Measurements from ENCODE around the gene PPP1R10. TPM values are rescaled to one million over a fixed set of nuclear protein-coding genes. Genes with fewer than 3 reads are reported as not detected.

PPP1R10 gene
- total RNA-seq, 2 experiments from 2014 or later = 92.2 to 95.3 TPM

DNA sequence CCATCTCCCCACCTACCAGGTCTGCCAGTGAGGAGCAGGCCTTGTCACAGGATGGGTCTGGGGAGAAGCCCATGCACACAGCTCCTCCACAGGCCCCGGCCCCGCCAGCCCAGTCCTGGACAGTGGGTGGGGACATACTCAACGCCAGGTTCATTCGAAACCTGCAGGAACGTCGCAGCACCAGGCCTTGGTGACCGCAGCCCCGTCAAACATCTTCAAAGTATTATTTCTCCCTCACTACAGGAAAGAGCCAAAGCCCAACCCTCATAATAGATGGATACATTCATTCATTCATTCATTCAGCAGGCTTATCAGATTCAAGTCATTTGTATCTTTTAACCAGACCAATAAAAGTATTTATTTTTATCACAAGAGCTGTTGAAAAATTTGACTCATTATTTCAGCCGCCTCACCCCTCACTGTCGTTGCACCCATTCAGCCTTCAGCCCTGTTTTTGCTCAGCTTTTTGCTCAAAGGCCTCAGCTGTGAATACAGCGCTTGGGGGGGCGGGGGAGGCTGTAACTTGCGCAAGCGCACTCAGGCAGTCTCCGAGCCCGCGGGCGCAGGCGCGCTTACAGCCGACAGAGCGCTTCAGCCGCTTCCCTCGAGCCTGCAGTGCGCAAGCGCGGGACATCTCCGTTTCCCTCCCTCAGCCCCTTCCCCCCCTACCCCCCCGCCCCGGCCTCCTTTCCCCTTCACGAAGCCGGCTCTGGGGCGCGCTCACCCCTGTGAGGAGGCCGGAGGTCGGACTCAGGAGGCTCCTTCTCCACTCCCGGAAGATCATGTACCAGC, 29.6 kb upstream of the PPP1R10 start, which contains the start of gene C6orf136:
C6orf136 (plus strand) TSS at position 684 of the 792 bp plus-strand sequence; CDS start at position 783, 99 bp downstream.
- DNase-seq = peak; percentile 84 to 99 (median 94)
- Mint-ChIP-seq H3K4me3 (peak within 1 kb of the TSS; percentile 93), H3K27ac (peak within 1 kb of the TSS; percentile 89), H3K9me3 (no peaks in the 10 kb centered on the region), H3K27me3 (no peaks in the 10 kb centered on the region), H3K36me3 (ENCODE audit: low read depth) (peaks cover 52% of the 10 kb centered on the region), H3K4me1 (ENCODE audit: low read depth) (peaks cover 23% of the 10 kb centered on the region)
- intact Hi-C loops (cut with DNase I, micrococcal nuclease) = loop anchor here (1.0 to 2.0 kb wide), 3 partner anchors 19 to 29 kb away; partner anchors contain the start of genes DHX16 (in 1 of the 2), MRPS18B (in 1 of the 2) and PPP1R10 (in 1 of the 2)
- Histone ChIP-seq H3K9me3 (ENCODE audit: control insufficient read depth in 1 of 2, insufficient read depth in 1 of 2, low read length in 2 of 2) (no peaks in the 10 kb centered on the region), H3K27ac (ENCODE audit: low read depth in 1 of 2, low read length in 2 of 2) (peak within 1 kb of the TSS; percentile 86 to 91), H3K4me1 (ENCODE audit: insufficient read depth, low read length) (peaks cover 23% of the 10 kb centered on the region), H3K36me3 (ENCODE audit: insufficient read depth, low read length) (peaks cover 25% of the 10 kb centered on the region), H3K27me3 (ENCODE audit: control insufficient read depth in 1 of 2, insufficient read depth in 2 of 2, low read length in 2 of 2) (no peaks in the 10 kb centered on the region), H3K4me3 (ENCODE audit: low read length) (peak within 1 kb of the TSS; percentile 85)
- TF ChIP-seq CTCF (IDR thresholded peaks at IDR 0.05) = no peak
- peak; percentile 79 for ATAC-seq (ENCODE audit: poor library complexity)
- POLR2A ChIA-PET = interaction anchor here (0.9 to 1.7 kb wide), 7 partner anchors 26 to 105 kb away, joined by 3 to 8 read pairs (median 4); partner anchors contain the start of genes MRPS18B and PPP1R10
- CTCF ChIA-PET = interaction anchor here (0.7 to 1.5 kb wide), 8 partner anchors 20 to 84 kb away, joined by 3 to 8 read pairs (median 3); partner anchors contain the start of genes ATAT1, DHX16 and MRPS18B

- Histone ChIP-seq H3K4me3 (ENCODE audit: low read length) (no peak overlapping the region), H3K27me3 (ENCODE audit: control insufficient read depth in 1 of 2, insufficient read depth in 2 of 2, low read length in 2 of 2) (no peaks in the 10 kb centered on the region), H3K36me3 (ENCODE audit: insufficient read depth, low read length) (peaks cover 19% of the 10 kb centered on the region), H3K4me1 (ENCODE audit: insufficient read depth, low read length) (peaks cover 26% of the 10 kb centered on the region), H3K9me3 (ENCODE audit: control insufficient read depth in 1 of 2, insufficient read depth in 1 of 2, low read length in 2 of 2) (no peaks in the 10 kb centered on the region), H3K27ac (ENCODE audit: low read depth in 1 of 2, low read length in 2 of 2) (no peak overlapping the region)
- Mint-ChIP-seq H3K4me1 (ENCODE audit: low read depth) (peaks cover 26% of the 10 kb centered on the region), H3K27ac (peak overlapping the region; percentile 89), H3K36me3 (ENCODE audit: low read depth) (peaks cover 52% of the 10 kb centered on the region), H3K27me3 (no peaks in the 10 kb centered on the region), H3K4me3 (peak overlapping the region; percentile 93), H3K9me3 (no peaks in the 10 kb centered on the region)
- ChIA-PET CTCF (interaction anchor here (0.8 to 1.5 kb wide), 5 partner anchors 20 to 83 kb away, joined by 3 to 8 read pairs (median 3); partner anchors contain the start of genes ATAT1, DHX16 and MRPS18B), POLR2A (interaction anchor here (1.0 to 1.7 kb wide), 3 partner anchors 28 to 76 kb away, joined by 4 to 8 read pairs (median 5); partner anchors contain the start of genes MRPS18B and PPP1R10)
- TF ChIP-seq CTCF (IDR thresholded peaks at IDR 0.05) = no peak
- intact Hi-C loops (cut with DNase I, micrococcal nuclease) = loop anchor here (1.0 to 2.0 kb wide), 2 partner anchors 27 to 29 kb away; partner anchors contain the start of genes DHX16 (in 1 of the 2), MRPS18B (in 1 of the 2) and PPP1R10 (in 1 of the 2)
- no peak for ATAC-seq (ENCODE audit: poor library complexity)
- DNase-seq = no peak
Measured at GRCh38 chr6:30645989-30646388, 28.9 kb upstream of the PPP1R10 start.

GRCh38 chr6:30644769-30645168, 27.7 kb upstream of the PPP1R10 start:
- no peak for TF ChIP-seq CTCF (IDR thresholded peaks at IDR 0.05)
- H3K27ac Mint-ChIP-seq = no peak overlapping the region
- H3K4me3 Mint-ChIP-seq = no peak overlapping the region
- H3K36me3 Mint-ChIP-seq (ENCODE audit: low read depth) = peaks cover 48% of the 10 kb centered on the region
- no peak overlapping the region for H3K27ac ChIP-seq (ENCODE audit: low read depth in 1 of 2, low read length in 2 of 2)
- H3K4me3 ChIP-seq (ENCODE audit: low read length) = no peak overlapping the region
- CTCF ChIA-PET = interaction anchor here (1.0 kb wide), 1 partner anchor 78 kb away, joined by 3 read pairs; no protein-coding TSS in a partner anchor
- POLR2A ChIA-PET = no interaction called here
- DNase-seq (no peak), ATAC-seq (ENCODE audit: poor library complexity) (no peak)
- peaks cover 35% of the 10 kb centered on the region for H3K4me1 Mint-ChIP-seq (ENCODE audit: low read depth)
- H3K9me3 ChIP-seq (ENCODE audit: control insufficient read depth in 1 of 2, insufficient read depth in 1 of 2, low read length in 2 of 2) = no peaks in the 10 kb centered on the region
- H3K9me3 Mint-ChIP-seq = no peaks in the 10 kb centered on the region
- intact Hi-C loops (cut with DNase I, micrococcal nuclease) = no loop called here
- peaks cover 29% of the 10 kb centered on the region for H3K4me1 ChIP-seq (ENCODE audit: insufficient read depth, low read length)
- no peaks in the 10 kb centered on the region for H3K27me3 ChIP-seq (ENCODE audit: control insufficient read depth in 1 of 2, insufficient read depth in 2 of 2, low read length in 2 of 2)
- peaks cover 17% of the 10 kb centered on the region for H3K36me3 ChIP-seq (ENCODE audit: insufficient read depth, low read length)
- H3K27me3 Mint-ChIP-seq = no peaks in the 10 kb centered on the region

All from CD4-positive, alpha-beta T cell (primary cell).